DMS153 treated with DMSO at 0.1 percent for 48 hours (cell line): Measurements from ENCODE around the gene RUNX1.

ENCODE experiments used
- DNase-seq: peaks from one replicate; lab custom pipeline; 2025; ENCODE audit not compliant: unreplicated experiment; lab: John Stamatoyannopoulos, UW

The RUNX1 gene

GRCh38 chr21:34926803-34927467, 122.2 kb downstream of the RUNX1 start:
- DNase-seq: no peak

GRCh38 chr21:34925597-34925996, 123.5 kb downstream of the RUNX1 start:
- no peak for DNase-seq

GRCh38 chr21:34924771-34925419, 124.2 kb downstream of the RUNX1 start:
- DNase-seq: no peak

GRCh38 chr21:34924194-34924593, 124.9 kb downstream of the RUNX1 start:
- no peak for DNase-seq

GRCh38 chr21:34923626-34924025, 125.5 kb downstream of the RUNX1 start:
- DNase-seq: no peak

GRCh38 chr21:34923202-34923601, 125.9 kb downstream of the RUNX1 start:
- no peak for DNase-seq

- no peak for DNase-seq
Measured at GRCh38 chr21:34922479-34922878, 126.6 kb downstream of the RUNX1 start.

- no peak for DNase-seq
Measured at GRCh38 chr21:34921151-34921550, 128.0 kb downstream of the RUNX1 start.

GRCh38 chr21:34919406-34919805, 129.7 kb downstream of the RUNX1 start:
- no peak for DNase-seq

- no peak for DNase-seq
Measured at GRCh38 chr21:34916446-34916845, 132.7 kb downstream of the RUNX1 start.

GRCh38 chr21:34915364-34915841, 133.7 kb downstream of the RUNX1 start:
- no peak for DNase-seq

GRCh38 chr21:34914239-34914638, 134.9 kb downstream of the RUNX1 start:
- no peak for DNase-seq

- no peak for DNase-seq
Measured at GRCh38 chr21:34913811-34914210, 135.3 kb downstream of the RUNX1 start.

GRCh38 chr21:34912022-34912945, 136.8 kb downstream of the RUNX1 start:
- no peak for DNase-seq

- no peak for DNase-seq
Measured at GRCh38 chr21:34911360-34911759, 137.7 kb downstream of the RUNX1 start.

- DNase-seq: no peak
Measured at GRCh38 chr21:34910396-34910795, 138.7 kb downstream of the RUNX1 start.

- no peak for DNase-seq
Measured at GRCh38 chr21:34909492-34910292, 139.4 kb downstream of the RUNX1 start.

GRCh38 chr21:34908419-34909055, 140.6 kb downstream of the RUNX1 start:
- DNase-seq: no peak

- DNase-seq: no peak
Measured at GRCh38 chr21:34907461-34908418, 141.4 kb downstream of the RUNX1 start.
